Uterus (tissue), 2 donors: Measurements from ENCODE around the gene ASIC1.

Experiments used
- POLR2A ChIP-seq, 2 donors: fragments of 450-650 bp; IDR thresholded peaks; one replicate each; pipeline ENCODE4 v1.6.1; 2016; ENCODE audit warnings: antibody characterized with exemption in 2 of 2, mild to moderate bottlenecking in 1 of 2, moderate library complexity in 1 of 2
- TF ChIP-seq, protein P1 (sequence below), 4 experiments: fragments of 200-600 bp in 2 of 4; fragments of 450-650 bp in 2 of 4; sonication (generic) in 2 of 4; IDR thresholded peaks; one replicate each; pipeline ENCODE4 v1.5.1; 2016 to 2019; ENCODE audit warnings: antibody characterized with exemption in 4 of 4, mild to moderate bottlenecking in 2 of 4, moderate library complexity in 1 of 4

DNA sequence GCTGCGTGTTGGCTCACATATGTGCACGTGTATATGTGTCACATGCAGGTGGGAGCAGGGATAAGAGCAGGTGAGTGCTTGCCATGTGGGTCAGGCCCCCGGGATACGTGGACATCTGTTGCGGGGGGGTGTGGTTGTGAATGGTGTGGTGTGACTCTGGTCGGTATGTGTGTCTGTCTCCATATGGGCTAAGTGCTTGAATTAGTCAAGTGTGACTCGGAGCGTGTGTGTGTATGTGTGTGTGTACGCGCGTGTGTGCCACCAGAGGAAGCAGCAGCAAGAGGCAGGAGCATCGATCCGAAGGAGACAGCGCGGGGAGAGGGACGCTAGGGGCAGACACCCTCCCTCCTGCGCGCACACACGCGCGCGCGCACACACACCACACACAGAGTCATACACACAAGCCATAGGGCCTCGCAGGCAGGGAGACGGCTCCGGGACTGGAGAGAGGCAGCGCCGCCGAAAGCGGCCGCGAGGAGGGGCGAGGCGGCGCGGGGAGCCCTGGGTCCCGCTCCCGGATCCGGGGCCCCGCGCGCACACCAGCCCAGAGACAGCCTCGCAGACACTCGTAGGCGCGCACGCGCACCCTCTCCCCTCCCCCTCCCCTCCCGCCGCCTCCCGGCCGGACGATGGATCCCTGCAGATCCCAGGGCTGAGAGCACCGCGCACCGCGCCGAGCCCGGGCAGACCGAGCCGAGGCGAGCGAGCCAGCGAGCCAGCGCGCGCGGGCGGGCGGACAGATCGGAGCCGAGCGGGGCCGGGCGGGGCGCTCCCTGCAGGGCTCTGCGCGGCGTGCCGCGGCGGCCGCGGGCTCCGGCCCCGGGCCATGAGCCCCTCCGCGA lies at the start of gene ASIC1:
- peak in 1 of 2 donors; percentile 14 for TF ChIP-seq POLR2A (IDR thresholded peaks at IDR 0.05)
- TF ChIP-seq, protein P1, sequence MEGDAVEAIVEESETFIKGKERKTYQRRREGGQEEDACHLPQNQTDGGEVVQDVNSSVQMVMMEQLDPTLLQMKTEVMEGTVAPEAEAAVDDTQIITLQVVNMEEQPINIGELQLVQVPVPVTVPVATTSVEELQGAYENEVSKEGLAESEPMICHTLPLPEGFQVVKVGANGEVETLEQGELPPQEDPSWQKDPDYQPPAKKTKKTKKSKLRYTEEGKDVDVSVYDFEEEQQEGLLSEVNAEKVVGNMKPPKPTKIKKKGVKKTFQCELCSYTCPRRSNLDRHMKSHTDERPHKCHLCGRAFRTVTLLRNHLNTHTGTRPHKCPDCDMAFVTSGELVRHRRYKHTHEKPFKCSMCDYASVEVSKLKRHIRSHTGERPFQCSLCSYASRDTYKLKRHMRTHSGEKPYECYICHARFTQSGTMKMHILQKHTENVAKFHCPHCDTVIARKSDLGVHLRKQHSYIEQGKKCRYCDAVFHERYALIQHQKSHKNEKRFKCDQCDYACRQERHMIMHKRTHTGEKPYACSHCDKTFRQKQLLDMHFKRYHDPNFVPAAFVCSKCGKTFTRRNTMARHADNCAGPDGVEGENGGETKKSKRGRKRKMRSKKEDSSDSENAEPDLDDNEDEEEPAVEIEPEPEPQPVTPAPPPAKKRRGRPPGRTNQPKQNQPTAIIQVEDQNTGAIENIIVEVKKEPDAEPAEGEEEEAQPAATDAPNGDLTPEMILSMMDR (IDR thresholded peaks at IDR 0.05): peak in 3 of 4 experiments; percentile 7 to 25 (median 24)
